GM21381 (cell line): ENCODE measurements around the gene TAPT1.
"Not testable (repeated sequence)": the region's sequence is repeated elsewhere in the genome, so short reads cannot be mapped to it uniquely, and the experiment has no call there.

ENCODE experiments used
- ATAC-seq: cut with Tn5 transposase; IDR thresholded peaks from one replicate; pipeline ENCODE4 v1.9.1; 2021; ENCODE audit warnings: mild to moderate bottlenecking, moderate library complexity; ENCODE audit not compliant: unreplicated experiment

TAPT1 gene

GRCh38 chr4:16186986-16187385, 39.3 kb downstream of the TAPT1 start:
- no peak for ATAC-seq

GRCh38 chr4:16183604-16184003, 42.7 kb downstream of the TAPT1 start:
- no peak for ATAC-seq

- no peak for ATAC-seq
These were observed 49.6 kb downstream of the TAPT1 start for GRCh38 chr4:16176621-16177020.

GRCh38 chr4:16171831-16172230, 54.4 kb downstream of the TAPT1 start:
- ATAC-seq: no peak

GRCh38 chr4:16169490-16169889, 56.8 kb downstream of the TAPT1 start:
- ATAC-seq: no peak

- ATAC-seq: no peak
These were observed 57.4 kb downstream of the TAPT1 start for GRCh38 chr4:16168710-16169388.

GRCh38 chr4:16168144-16168543, 58.1 kb downstream of the TAPT1 start:
- ATAC-seq: no peak

GRCh38 chr4:16165931-16166330, 60.3 kb downstream of the TAPT1 start:
- no peak for ATAC-seq

GRCh38 chr4:16162891-16163290, 63.4 kb downstream of the TAPT1 start:
- ATAC-seq: no peak

- no peak for ATAC-seq
These were observed 64.3 kb downstream of the TAPT1 start for GRCh38 chr4:16161851-16162408.

GRCh38 chr4:16160457-16160856, 65.8 kb downstream of the TAPT1 start:
- ATAC-seq: no peak

GRCh38 chr4:16159286-16159685, 67.0 kb downstream of the TAPT1 start:
- ATAC-seq: no peak

GRCh38 chr4:16158504-16158852, 67.8 kb downstream of the TAPT1 start:
- ATAC-seq: no peak

GRCh38 chr4:16157609-16158503, 68.4 kb downstream of the TAPT1 start:
- ATAC-seq: no peak

- ATAC-seq: no peak
These were observed 70.6 kb downstream of the TAPT1 start for GRCh38 chr4:16155528-16156169.

GRCh38 chr4:16154451-16154850, 71.8 kb downstream of the TAPT1 start:
- no peak for ATAC-seq

GRCh38 chr4:16150716-16151115, 75.6 kb downstream of the TAPT1 start:
- no peak for ATAC-seq

- ATAC-seq: not testable (repeated sequence)
These were observed 81.4 kb downstream of the TAPT1 start for GRCh38 chr4:16144913-16145312.

GRCh38 chr4:16142598-16143310, 83.5 kb downstream of the TAPT1 start:
- ATAC-seq: no peak

GRCh38 chr4:16140879-16141249, 85.4 kb downstream of the TAPT1 start:
- no peak for ATAC-seq
